Fibroblast of lung (primary cell): ENCODE results near the gene GPN1. TPM values are rescaled to one million over a fixed set of nuclear protein-coding genes. Genes with fewer than 3 reads are reported as not detected.

Experiments
- DNase-seq, 2 donors: peaks; one replicate each; pipeline versions ENCODE4 v3.0.0 to v3.0.0-alpha.2; 2010; ENCODE audit warnings: low read depth in 2 of 2
- H2AFZ ChIP-seq: 2 replicates; pipeline ENCODE4 v1.5.1; 2012; ENCODE audit warnings: low read length, control low read depth, inconsistent platforms
- H3K27ac ChIP-seq: 2 replicates; pipeline ENCODE4 v1.5.1; 2011; ENCODE audit warnings: low read length, control low read depth; ENCODE audit not compliant: insufficient read depth
- H3K27me3 ChIP-seq: 2 replicates; pipeline ENCODE4 v1.5.1; 2011; ENCODE audit warnings: mild to moderate bottlenecking, low read length; ENCODE audit not compliant: control insufficient read depth, insufficient read depth
- H3K36me3 ChIP-seq: 2 replicates; pipeline ENCODE4 v1.5.1; 2011; ENCODE audit warnings: low read length; ENCODE audit not compliant: control insufficient read depth, insufficient read depth
- H3K4me1 ChIP-seq: 2 replicates; pipeline ENCODE4 v1.5.1; 2011; ENCODE audit warnings: low read length; ENCODE audit not compliant: control insufficient read depth, insufficient read depth; ENCODE audit errors: extremely low read depth
- H3K4me2 ChIP-seq: 2 replicates; pipeline ENCODE4 v1.5.1; 2011; ENCODE audit warnings: low read length, control low read depth; ENCODE audit not compliant: insufficient read depth; ENCODE audit errors: extremely low read depth
- H3K4me3 ChIP-seq, 4 experiments: fragments of 200-600 bp in 1 of 4; sonication (generic) in 1 of 4; replicated peaks in 1 of 4; 2 replicates each; pipeline ENCODE4 v1.5.1; 2011 to 2016; ENCODE audit warnings: low read length in 4 of 4, low read depth in 3 of 4, mild to moderate bottlenecking in 3 of 4, control low read depth in 2 of 4, inconsistent platforms in 1 of 4, mixed read lengths in 1 of 4; ENCODE audit not compliant: insufficient read depth in 1 of 4; ENCODE audit errors: control extremely low read depth in 1 of 4
- H3K79me2 ChIP-seq: 2 replicates; pipeline ENCODE4 v1.5.1; 2012; ENCODE audit warnings: mild to moderate bottlenecking, low read length, inconsistent platforms; ENCODE audit not compliant: control insufficient read depth, insufficient read depth
- H3K9ac ChIP-seq: 2 replicates; pipeline ENCODE4 v1.5.1; 2011; ENCODE audit warnings: mild to moderate bottlenecking, low read length, control low read depth; ENCODE audit not compliant: insufficient read depth
- H3K9me3 ChIP-seq: 2 replicates; pipeline ENCODE4 v1.5.1; 2012; ENCODE audit warnings: low read depth, low read length; ENCODE audit not compliant: control insufficient read depth, insufficient read depth
- H4K20me1 ChIP-seq: 2 replicates; pipeline ENCODE4 v1.5.1; 2011; ENCODE audit warnings: low read length; ENCODE audit not compliant: control insufficient read depth, insufficient read depth; ENCODE audit errors: extremely low read depth
- CTCF ChIP-seq, 2 donors: IDR thresholded peaks in 1 of 2; conservative IDR thresholded peaks in 1 of 2; 1 replicate in 1 of 2; 2 replicates in 1 of 2; pipeline ENCODE4 v1.5.1; 2011 to 2012; ENCODE audit warnings: low read length in 2 of 2, control low read depth in 1 of 2, inconsistent platforms in 1 of 2, low read depth in 1 of 2, mild to moderate bottlenecking in 1 of 2
- EZH2 ChIP-seq: IDR thresholded peaks from 2 replicates; pipeline ENCODE4 v1.5.1; 2012; ENCODE audit warnings: low read length, control low read depth, mild to moderate bottlenecking; ENCODE audit errors: missing control alignments
- polyA plus RNA-seq, 2 donors: library from polyadenylated mRNA; depleted of rRNA in 1 of 2; stranded (reverse) in 1 of 2; unstranded in 1 of 2; fragments of >200 nt; gene quantifications; 2 replicates each; pipeline ENCODE4 v1.2.1, GENCODE V29; 2011 to 2012; ENCODE audit warnings: missing spikeins in 1 of 2
- total RNA-seq: library from RNA; depleted of rRNA; stranded (reverse); fragments of >200 nt; gene quantifications from 2 replicates; pipeline ENCODE4 v1.2.1, GENCODE V29; 2014

Gene GPN1
- total and polyA plus RNA-seq, 2 donors (not counting 1 experiment from before 2014, with no cell fraction given), result 34.5 to 60.9 TPM

- Histone ChIP-seq H3K27ac (no peak overlapping the region), H4K20me1 (no peaks in the 10 kb centered on the region), H3K9ac (no peak overlapping the region), H3K79me2 (peaks cover 4% of the 10 kb centered on the region), H2AFZ (no peak overlapping the region), H3K4me3 (no peak overlapping the region), H3K4me1 (no peaks in the 10 kb centered on the region), H3K9me3 (no peaks in the 10 kb centered on the region), H3K4me2 (no peak overlapping the region), H3K36me3 (peaks cover 2% of the 10 kb centered on the region), H3K27me3 (no peaks in the 10 kb centered on the region)
- DNase-seq, result no peak
- TF ChIP-seq CTCF (conservative IDR thresholded peaks at IDR 0.05 in 1 of 2, IDR thresholded peaks at IDR 0.05 in 1 of 2; ENCODE audit: low read depth in 1 of 2, low read length in 2 of 2) (no peak), EZH2 (no peak)
Measured at GRCh38 chr2:27634291-27634690, 5.4 kb downstream of the GPN1 start.

- H3K79me2 ChIP-seq, result no peaks in the 10 kb centered on the region
- no peak overlapping the region for H2AFZ ChIP-seq
- TF ChIP-seq EZH2, result no peak
- no peak for TF ChIP-seq CTCF (conservative IDR thresholded peaks at IDR 0.05 in 1 of 2, IDR thresholded peaks at IDR 0.05 in 1 of 2; ENCODE audit: low read depth in 1 of 2, low read length in 2 of 2)
- no peaks in the 10 kb centered on the region for H4K20me1 ChIP-seq
- H3K4me3 ChIP-seq, result no peak overlapping the region
- no peaks in the 10 kb centered on the region for H3K27me3 ChIP-seq
- peak in 1 of 2 donors; percentile 28 for DNase-seq
- no peak overlapping the region for H3K27ac ChIP-seq
- no peak overlapping the region for H3K4me2 ChIP-seq
- peaks cover 6% of the 10 kb centered on the region for H3K36me3 ChIP-seq
- H3K9me3 ChIP-seq, result no peaks in the 10 kb centered on the region
- H3K4me1 ChIP-seq, result no peaks in the 10 kb centered on the region
- H3K9ac ChIP-seq, result no peak overlapping the region
Measured at GRCh38 chr2:27636766-27637165, 7.9 kb downstream of the GPN1 start.

- no peak overlapping the region for H3K4me2 ChIP-seq
- no peaks in the 10 kb centered on the region for H4K20me1 ChIP-seq
- no peak overlapping the region for H2AFZ ChIP-seq
- TF ChIP-seq EZH2 (no peak), CTCF (conservative IDR thresholded peaks at IDR 0.05 in 1 of 2, IDR thresholded peaks at IDR 0.05 in 1 of 2; ENCODE audit: low read depth in 1 of 2, low read length in 2 of 2) (no peak)
- H3K4me1 ChIP-seq, result no peaks in the 10 kb centered on the region
- no peaks in the 10 kb centered on the region for H3K27me3 ChIP-seq
- H3K27ac ChIP-seq, result no peak overlapping the region
- H3K9me3 ChIP-seq, result no peaks in the 10 kb centered on the region
- no peak overlapping the region for H3K9ac ChIP-seq
- DNase-seq, result peak; percentile 33 to 97
- no peaks in the 10 kb centered on the region for H3K79me2 ChIP-seq
- H3K36me3 ChIP-seq, result peaks cover 6% of the 10 kb centered on the region
- H3K4me3 ChIP-seq, result no peak overlapping the region
Measured at GRCh38 chr2:27638037-27638637, 9.3 kb downstream of the GPN1 start.
